GM12878 (cell line): ENCODE measurements around the gene PLEKHH1. TPM values are rescaled to one million over a fixed set of nuclear protein-coding genes. Genes with fewer than 3 reads are reported as not detected.

Experiments used
- ATAC-seq: fragments of 200-7000 bp; cut with Tn5 transposase; 3 replicates; pipeline ENCODE4 v1.9.1; 2020; ENCODE audit warnings: mild to moderate bottlenecking, moderate library complexity
- BruUV-seq: library from RNA; stranded (reverse); fragments of 400-500 nt; replicated peaks from 2 replicates; lab custom pipeline; 2021; lab: Mats Ljungman, UMichigan
- CTCF ChIA-PET: fragments of 300-600 bp; sonication (Branson Sonifier 250); formaldehyde crosslinking; extraction: SDS; loops from one replicate; lab custom pipeline; 2021; ENCODE audit warnings: inconsistent platforms; lab: Yijun Ruan, JAX
- POLR2A ChIA-PET: fragments of 350-600 bp; formaldehyde crosslinking; extraction: SDS; loops from one replicate; lab custom pipeline; 2021; ENCODE audit warnings: inconsistent platforms; lab: Charles Lee
- RAD21 ChIA-PET: fragments of 300-600 bp; sonication (Branson Sonifier 250); formaldehyde crosslinking; loops from one replicate; lab custom pipeline; 2023; ENCODE audit warnings: antibody characterized with exemption; ENCODE audit not compliant: unreplicated experiment; lab: Charles Lee
- SMC1A ChIA-PET: fragments of 300-600 bp; sonication (Branson Sonifier 250); formaldehyde crosslinking; loops from one replicate; lab custom pipeline; 2023; ENCODE audit not compliant: unreplicated experiment, uncharacterized antibody; lab: Charles Lee
- DNase-seq: peaks from one replicate; pipeline ENCODE4 v3.0.0-alpha.2; 2011; ENCODE audit warnings: low read depth, low spot score
- FAIRE-seq: peaks from 3 replicates; lab custom pipeline; 2011; peaks lifted over from hg19 to GRCh38; lab: Jason Lieb, UNC
- H2AFZ ChIP-seq: 2 replicates; pipeline ENCODE4 v1.6.0; 2011; ENCODE audit warnings: low read depth, low read length, control low read depth; ENCODE audit not compliant: control insufficient read depth
- H3K27ac ChIP-seq: 2 replicates; pipeline ENCODE4 v1.5.1; 2011; ENCODE audit warnings: control low read depth; ENCODE audit not compliant: control insufficient read depth, insufficient read depth
- H3K27me3 ChIP-seq, 2 experiments: replicated peaks in 1 of 2; 2 replicates each; pipeline versions ENCODE4 v1.6.0 to v1.6.1; 2011; ENCODE audit warnings: low read length in 1 of 2; ENCODE audit not compliant: control insufficient read depth in 2 of 2, insufficient read depth in 2 of 2
- H3K36me3 ChIP-seq, 2 experiments: 2 replicates each; pipeline ENCODE4 v1.5.1; 2011; ENCODE audit warnings: low read length in 1 of 2; ENCODE audit not compliant: control insufficient read depth in 2 of 2, insufficient read depth in 2 of 2
- H3K4me1 ChIP-seq: 2 replicates; pipeline ENCODE4 v1.6.1; 2011; ENCODE audit warnings: mild to moderate bottlenecking, low read length, moderate library complexity, mixed read lengths; ENCODE audit not compliant: control insufficient read depth, insufficient read depth
- H3K4me2 ChIP-seq: 2 replicates; pipeline ENCODE4 v1.6.0; 2011; ENCODE audit warnings: control low read depth; ENCODE audit not compliant: control insufficient read depth, insufficient read depth
- H3K4me3 ChIP-seq: fragments of 200-600 bp; sonication (generic); 2 replicates; pipeline ENCODE4 v1.5.1; 2016
- H3K79me2 ChIP-seq: 2 replicates; pipeline ENCODE4 v1.6.0; 2011; ENCODE audit warnings: low read length; ENCODE audit not compliant: control insufficient read depth, insufficient read depth
- H3K9ac ChIP-seq: 2 replicates; pipeline ENCODE4 v1.8.0; 2011; ENCODE audit warnings: low read length, control low read depth, mixed read lengths; ENCODE audit not compliant: control insufficient read depth, insufficient read depth
- H3K9me3 ChIP-seq: replicated peaks from 3 replicates; pipeline ENCODE4 v1.5.1; 2011; ENCODE audit warnings: mild to moderate bottlenecking, low read length; ENCODE audit not compliant: control insufficient read depth, insufficient read depth
- H4K20me1 ChIP-seq: 2 replicates; pipeline ENCODE4 v1.6.0; 2011; ENCODE audit not compliant: control insufficient read depth, insufficient read depth
- BCL11A ChIP-seq: IDR thresholded peaks from 2 replicates; pipeline ENCODE4 v1.6.1; 2011; ENCODE audit warnings: low read depth, low read length
- BCL3 ChIP-seq: IDR thresholded peaks from 2 replicates; pipeline ENCODE4 v1.6.1; 2011; ENCODE audit warnings: borderline replicate concordance, low read depth, mild to moderate bottlenecking, moderate library complexity, low read length; ENCODE audit not compliant: insufficient read depth, poor library complexity, severe bottlenecking
- BHLHE40 ChIP-seq, 2 experiments: fragments of 450-650 bp in 1 of 2; IDR thresholded peaks; 2 replicates each; pipeline ENCODE4 v1.6.1; 2011 to 2017; ENCODE audit warnings: low read depth in 2 of 2, borderline replicate concordance in 1 of 2, improper control_type of control experiment in 1 of 2, low read length in 1 of 2, mild to moderate bottlenecking in 1 of 2
- CREB1 ChIP-seq: IDR thresholded peaks from 2 replicates; pipeline ENCODE4 v1.6.1; 2012; ENCODE audit warnings: low read depth, mild to moderate bottlenecking, inconsistent platforms
- NKRF ChIP-seq: fragments of 450-650 bp; conservative IDR thresholded peaks from 2 replicates; pipeline ENCODE4 v1.6.1; 2017; ENCODE audit warnings: mild to moderate bottlenecking, moderate library complexity
- SMC3 ChIP-seq: IDR thresholded peaks from 2 replicates; pipeline ENCODE4 v1.6.1; 2011; ENCODE audit warnings: low read length, improper control_type of control experiment, borderline replicate concordance
- TAF1 ChIP-seq: IDR thresholded peaks from 2 replicates; pipeline ENCODE4 v1.6.1; 2011; ENCODE audit warnings: mild to moderate bottlenecking, low read depth, low read length, borderline replicate concordance
- ZBTB4 ChIP-seq: fragments of 450-650 bp; formaldehyde crosslinking; IDR thresholded peaks from 2 replicates; pipeline ENCODE4 v1.4.0; 2022; ENCODE audit warnings: mild to moderate bottlenecking, moderate library complexity
- WGBS: methylation state at CpG from one replicate; pipeline ENCODE4 v1.1.6; 2016; ENCODE audit warnings: low lambda C conversion rate; ENCODE audit not compliant: insufficient replicate concordance, insufficient coverage; ENCODE audit errors: missing lambda C conversion rate; 5-methylcytosine and 5-hydroxymethylcytosine counted together
- in situ Hi-C: fragments of 300-500 bp; cut with MboI; formaldehyde crosslinking; loops from 9 replicates; pipeline ENCODE4 v1.14.3; 2018; ENCODE audit warnings: mixed read lengths
- intact Hi-C: fragments of 100-400 bp; cut with micrococcal nuclease; formaldehyde crosslinking; loops from one replicate; pipeline ENCODE4 v1.14.2; 2022; ENCODE audit not compliant: unreplicated experiment
- polyA plus RNA-seq, 11 experiments: library from polyadenylated mRNA; depleted of rRNA in 4 of 11; unstranded in 6 of 11; stranded (reverse) in 5 of 11; fragments of >200 nt; fragmentation: Nextera tagmentation in 4 of 11; fragmentation: Illumina TruSeq in 1 of 11; extraction: Ambion mirVana in 4 of 11; extraction: Trizol in 1 of 11; gene quantifications; 1 replicate in 1 of 11; 2 replicates in 10 of 11; pipeline versions ENCODE4 v1.2.1 to v1.2.3, GENCODE V29; 2011 to 2016; ENCODE audit warnings: inconsistent platforms in 2 of 11, missing spikeins in 2 of 11, low read depth in 1 of 11
- total RNA-seq, 4 experiments: library from RNA; depleted of rRNA in 3 of 4; stranded (reverse); fragments of >200 nt in 3 of 4; fragmentation: Illumina TruSeq in 1 of 4; extraction: Trizol in 1 of 4; gene quantifications; 2 replicates each; pipeline versions ENCODE4 v1.2.1 to v1.2.3, GENCODE V29; 2013 to 2021
- TF ChIP-seq, protein P1 (sequence below): fragments of 450-650 bp; IDR thresholded peaks from 2 replicates; pipeline ENCODE4 v1.6.1; 2017; ENCODE audit warnings: mild to moderate bottlenecking, low read depth, inconsistent platforms; ENCODE audit not compliant: poor library complexity, severe bottlenecking

The PLEKHH1 gene
- total and polyA plus RNA-seq, 10 of the 15 experiments (the other 5 are each of a cell fraction or from before 2014, with no cell fraction given) = 0.11 to 0.95 (median 0.41) TPM

DNA sequence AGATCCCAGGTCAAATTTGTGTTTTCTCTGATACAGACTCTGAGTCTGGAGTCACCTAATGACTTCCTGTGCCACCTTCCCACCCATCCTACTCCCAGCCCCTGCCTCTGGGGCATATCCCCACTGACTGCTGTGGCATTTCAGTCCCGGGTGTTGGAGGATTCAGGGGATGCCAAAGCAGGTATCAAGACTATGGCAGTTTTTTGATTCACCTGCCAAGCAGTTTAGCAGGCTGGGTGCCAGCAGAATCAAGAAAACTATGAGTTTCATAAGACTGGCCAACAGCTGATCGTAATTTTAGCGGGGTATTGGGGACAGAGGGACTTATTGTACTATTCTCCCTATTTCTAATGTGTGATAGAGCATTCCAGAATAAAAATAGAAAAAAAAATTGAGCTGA is 4.6 kb downstream of the PLEKHH1 start:
- no peak for DNase-seq
- POLR2A ChIA-PET = no interaction called here
- peaks cover 0 to 10% of the 10 kb centered on the region in 2 experiments; a peak in 2 of 4 replicates for H3K27me3 ChIP-seq
- H2AFZ ChIP-seq = no peak overlapping the region
- H3K4me2 ChIP-seq = no peak overlapping the region
- RAD21 ChIA-PET = no interaction called here
- no peak overlapping the region for H3K9ac ChIP-seq
- TF ChIP-seq BCL3 = no peak
- TF ChIP-seq, protein P1, sequence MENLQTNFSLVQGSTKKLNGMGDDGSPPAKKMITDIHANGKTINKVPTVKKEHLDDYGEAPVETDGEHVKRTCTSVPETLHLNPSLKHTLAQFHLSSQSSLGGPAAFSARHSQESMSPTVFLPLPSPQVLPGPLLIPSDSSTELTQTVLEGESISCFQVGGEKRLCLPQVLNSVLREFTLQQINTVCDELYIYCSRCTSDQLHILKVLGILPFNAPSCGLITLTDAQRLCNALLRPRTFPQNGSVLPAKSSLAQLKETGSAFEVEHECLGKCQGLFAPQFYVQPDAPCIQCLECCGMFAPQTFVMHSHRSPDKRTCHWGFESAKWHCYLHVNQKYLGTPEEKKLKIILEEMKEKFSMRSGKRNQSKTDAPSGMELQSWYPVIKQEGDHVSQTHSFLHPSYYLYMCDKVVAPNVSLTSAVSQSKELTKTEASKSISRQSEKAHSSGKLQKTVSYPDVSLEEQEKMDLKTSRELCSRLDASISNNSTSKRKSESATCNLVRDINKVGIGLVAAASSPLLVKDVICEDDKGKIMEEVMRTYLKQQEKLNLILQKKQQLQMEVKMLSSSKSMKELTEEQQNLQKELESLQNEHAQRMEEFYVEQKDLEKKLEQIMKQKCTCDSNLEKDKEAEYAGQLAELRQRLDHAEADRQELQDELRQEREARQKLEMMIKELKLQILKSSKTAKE = no peak
- TF ChIP-seq NKRF = no peak
- no peak for TF ChIP-seq SMC3
- no peak for TF ChIP-seq ZBTB4 (CRISPR knock-in tag)
- TF ChIP-seq BCL11A = no peak
- TF ChIP-seq TAF1 = no peak
- TF ChIP-seq BHLHE40 (IDR thresholded peaks at IDR 0.05; ENCODE audit: borderline replicate concordance in 1 of 2, low read depth in 2 of 2, low read length in 1 of 2) = no peak
- no peak for TF ChIP-seq CREB1
- no peak for ATAC-seq
- H3K27ac ChIP-seq = no peak overlapping the region
- H3K9me3 ChIP-seq = no peaks in the 10 kb centered on the region
- SMC1A ChIA-PET = interaction anchor here (1.8 kb wide), 1 partner anchor 110 kb away, joined by 5 read pairs; no protein-coding TSS in a partner anchor
- FAIRE-seq = no peak
- CTCF ChIA-PET = interaction anchor here (1.1 to 2.2 kb wide), 2 partner anchors 10 to 33 kb away, joined by 5 to 10 read pairs; no protein-coding TSS in a partner anchor
- BruUV-seq = no TSS peak
- intact Hi-C loops = no loop called here
- in situ Hi-C loops = no loop called here
- H4K20me1 ChIP-seq = no peaks in the 10 kb centered on the region
- whole genome bisulfite sequencing = 34% methylated on average over 3 of the region's 3 CpGs
- no peaks in the 10 kb centered on the region for H3K36me3 ChIP-seq
- H3K4me1 ChIP-seq = peaks cover 7% of the 10 kb centered on the region; the same call in 1 of the 2 replicates
- H3K79me2 ChIP-seq = no peaks in the 10 kb centered on the region
- no peak overlapping the region for H3K4me3 ChIP-seq
